Measurements from ENCODE around the gene LRP5. TPM values are rescaled to one million over a fixed set of nuclear protein-coding genes. Genes with fewer than 3 reads are reported as not detected.
A peak's percentile ranks its signal among the peaks of the same experiment; 100 is the strongest.

Gene LRP5
- total and polyA plus RNA-seq, 9 of the 15 experiments (the other 6 are each of a cell fraction or from before 2014, with no cell fraction given) = 0.48 to 44.2 (median 13.5) TPM

DNA sequence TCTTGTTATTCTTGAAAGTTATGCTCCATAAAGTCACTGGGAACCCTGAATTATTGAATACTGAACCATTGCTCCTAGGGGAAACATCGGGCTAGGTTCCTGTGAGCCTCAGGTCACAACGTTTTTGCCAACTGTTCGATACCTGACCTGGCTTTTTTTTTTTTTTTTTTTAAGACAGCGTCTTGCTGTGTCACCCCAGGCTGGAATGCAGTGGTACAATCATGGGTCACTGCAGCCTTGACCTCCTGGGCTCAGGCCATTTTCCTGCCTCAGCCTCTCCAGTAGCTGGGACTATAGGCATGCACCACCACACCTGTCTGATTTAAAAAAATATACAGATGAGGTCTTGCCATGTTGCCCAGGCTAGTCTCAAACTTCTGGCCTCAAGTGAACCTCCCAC, 22.5 kb downstream of the LRP5 start:
- Histone ChIP-seq H3K9ac (ENCODE audit: insufficient read depth in 1 of 2, low read depth in 2 of 2, low read length in 2 of 2) (no peak overlapping the region), H3K4me2 (ENCODE audit: insufficient read depth, low read length) (no peak overlapping the region), H3K9me3 (replicated peaks; ENCODE audit: control insufficient read depth, insufficient read depth, low read depth, low read length) (no peaks in the 10 kb centered on the region), H4K20me1 (replicated peaks; ENCODE audit: control insufficient read depth, insufficient read depth, low read length) (peaks cover 6% of the 10 kb centered on the region; the same call in 1 of the 2 replicates), H3K27me3 (ENCODE audit: control insufficient read depth in 2 of 2, insufficient read depth in 2 of 2, low read length in 2 of 2) (no peaks in the 10 kb centered on the region), H2AFZ (ENCODE audit: low read depth, low read length) (no peak overlapping the region), H3K9me1 (ENCODE audit: control insufficient read depth, insufficient read depth, low read length) (peaks cover 7% of the 10 kb centered on the region), H3K4me1 (replicated peaks in 1 of 2; ENCODE audit: control insufficient read depth in 2 of 2, insufficient read depth in 2 of 2, low read length in 2 of 2) (peaks cover 6 to 8% of the 10 kb centered on the region in 2 experiments; a peak in 4 of 5 replicates), H3K27ac (ENCODE audit: extremely low read depth, low read depth, low read length) (no peak overlapping the region), H3K79me2 (ENCODE audit: control insufficient read depth, insufficient read depth, low read length) (peaks cover 21% of the 10 kb centered on the region), H3K36me3 (ENCODE audit: control insufficient read depth, insufficient read depth, low read length) (peaks cover 8% of the 10 kb centered on the region; the same call in 2 of the 3 replicates), H3K4me3 (no peak overlapping the region)
- ATAC-seq (peak; percentile 14; the same call in 2 of the 3 replicates), FAIRE-seq (peak; percentile 51), DNase-seq (ENCODE audit: extremely low read depth in 1 of 4, low spot score in 3 of 4) (no peak)
- TF ChIP-seq, protein P1, sequence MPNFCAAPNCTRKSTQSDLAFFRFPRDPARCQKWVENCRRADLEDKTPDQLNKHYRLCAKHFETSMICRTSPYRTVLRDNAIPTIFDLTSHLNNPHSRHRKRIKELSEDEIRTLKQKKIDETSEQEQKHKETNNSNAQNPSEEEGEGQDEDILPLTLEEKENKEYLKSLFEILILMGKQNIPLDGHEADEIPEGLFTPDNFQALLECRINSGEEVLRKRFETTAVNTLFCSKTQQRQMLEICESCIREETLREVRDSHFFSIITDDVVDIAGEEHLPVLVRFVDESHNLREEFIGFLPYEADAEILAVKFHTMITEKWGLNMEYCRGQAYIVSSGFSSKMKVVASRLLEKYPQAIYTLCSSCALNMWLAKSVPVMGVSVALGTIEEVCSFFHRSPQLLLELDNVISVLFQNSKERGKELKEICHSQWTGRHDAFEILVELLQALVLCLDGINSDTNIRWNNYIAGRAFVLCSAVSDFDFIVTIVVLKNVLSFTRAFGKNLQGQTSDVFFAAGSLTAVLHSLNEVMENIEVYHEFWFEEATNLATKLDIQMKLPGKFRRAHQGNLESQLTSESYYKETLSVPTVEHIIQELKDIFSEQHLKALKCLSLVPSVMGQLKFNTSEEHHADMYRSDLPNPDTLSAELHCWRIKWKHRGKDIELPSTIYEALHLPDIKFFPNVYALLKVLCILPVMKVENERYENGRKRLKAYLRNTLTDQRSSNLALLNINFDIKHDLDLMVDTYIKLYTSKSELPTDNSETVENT (CRISPR knock-in tag; IDR thresholded peaks at IDR 0.05) = no peak
- TF ChIP-seq TEAD4 (IDR thresholded peaks at IDR 0.05; ENCODE audit: low read length) = 0 out of 2 replicates have a peak, but pooled peaks have one; percentile 12
- no peak for TF ChIP-seq TEAD4 (CRISPR knock-in tag; IDR thresholded peaks at IDR 0.05; ENCODE audit: borderline replicate concordance)
- no peak for TF ChIP-seq ZNF274 (IDR thresholded peaks at IDR 0.05; ENCODE audit: borderline replicate concordance, low read depth, low read length)
- peak; percentile 59; the same call in 1 of the 2 replicates for TF ChIP-seq NFE2 (IDR thresholded peaks at IDR 0.05; ENCODE audit: low read depth)
- peak; percentile 83 for TF ChIP-seq ZNF384 (IDR thresholded peaks at IDR 0.05; ENCODE audit: low read depth, low read length)
- TF ChIP-seq, protein P2, sequence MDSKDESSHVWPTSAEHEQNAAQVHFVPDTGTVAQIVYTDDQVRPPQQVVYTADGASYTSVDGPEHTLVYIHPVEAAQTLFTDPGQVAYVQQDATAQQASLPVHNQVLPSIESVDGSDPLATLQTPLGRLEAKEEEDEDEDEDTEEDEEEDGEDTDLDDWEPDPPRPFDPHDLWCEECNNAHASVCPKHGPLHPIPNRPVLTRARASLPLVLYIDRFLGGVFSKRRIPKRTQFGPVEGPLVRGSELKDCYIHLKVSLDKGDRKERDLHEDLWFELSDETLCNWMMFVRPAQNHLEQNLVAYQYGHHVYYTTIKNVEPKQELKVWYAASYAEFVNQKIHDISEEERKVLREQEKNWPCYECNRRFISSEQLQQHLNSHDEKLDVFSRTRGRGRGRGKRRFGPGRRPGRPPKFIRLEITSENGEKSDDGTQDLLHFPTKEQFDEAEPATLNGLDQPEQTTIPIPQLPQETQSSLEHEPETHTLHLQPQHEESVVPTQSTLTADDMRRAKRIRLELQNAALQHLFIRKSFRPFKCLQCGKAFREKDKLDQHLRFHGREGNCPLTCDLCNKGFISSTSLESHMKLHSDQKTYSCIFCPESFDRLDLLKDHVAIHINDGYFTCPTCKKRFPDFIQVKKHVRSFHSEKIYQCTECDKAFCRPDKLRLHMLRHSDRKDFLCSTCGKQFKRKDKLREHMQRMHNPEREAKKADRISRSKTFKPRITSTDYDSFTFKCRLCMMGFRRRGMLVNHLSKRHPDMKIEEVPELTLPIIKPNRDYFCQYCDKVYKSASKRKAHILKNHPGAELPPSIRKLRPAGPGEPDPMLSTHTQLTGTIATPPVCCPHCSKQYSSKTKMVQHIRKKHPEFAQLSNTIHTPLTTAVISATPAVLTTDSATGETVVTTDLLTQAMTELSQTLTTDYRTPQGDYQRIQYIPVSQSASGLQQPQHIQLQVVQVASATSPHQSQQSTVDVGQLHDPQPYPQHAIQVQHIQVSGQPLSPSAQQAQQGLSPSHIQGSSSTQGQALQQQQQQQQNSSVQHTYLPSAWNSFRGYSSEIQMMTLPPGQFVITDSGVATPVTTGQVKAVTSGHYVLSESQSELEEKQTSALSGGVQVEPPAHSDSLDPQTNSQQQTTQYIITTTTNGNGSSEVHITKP (IDR thresholded peaks at IDR 0.05; ENCODE audit: partially characterized antibody) = peak; percentile 71
- TF ChIP-seq ZNF316 (IDR thresholded peaks at IDR 0.05) = peak; percentile 70
- TF ChIP-seq L3MBTL2 (IDR thresholded peaks at IDR 0.05) = no peak
- TF ChIP-seq MAFG (tag; conservative IDR thresholded peaks at IDR 0.05) = 0 out of 2 replicates have a peak, but pooled peaks have one; percentile 44
- no peak for TF ChIP-seq ZNF121 (CRISPR knock-in tag; conservative IDR thresholded peaks at IDR 0.05)
- TF ChIP-seq MAFK (IDR thresholded peaks at IDR 0.05; ENCODE audit: low read length) = no peak
- CTCF ChIA-PET (ENCODE audit: low intra/inter-chr PET ratio) = no interaction called here
- BruUV-seq (replicated peaks) = no TSS peak
- POLR2A ChIA-PET = no interaction called here
- in situ Hi-C loops (cut with MboI) = no loop called here
- intact Hi-C loops (cut with micrococcal nuclease) = no loop called here
- 31% methylated on average over 4 of the region's 4 CpGs for WGBS (ENCODE audit: insufficient coverage, low coverage, missing lambda C conversion rate)

All from K562 (cell line).